ENCODE measurements around the gene ATAT1.

DNA sequence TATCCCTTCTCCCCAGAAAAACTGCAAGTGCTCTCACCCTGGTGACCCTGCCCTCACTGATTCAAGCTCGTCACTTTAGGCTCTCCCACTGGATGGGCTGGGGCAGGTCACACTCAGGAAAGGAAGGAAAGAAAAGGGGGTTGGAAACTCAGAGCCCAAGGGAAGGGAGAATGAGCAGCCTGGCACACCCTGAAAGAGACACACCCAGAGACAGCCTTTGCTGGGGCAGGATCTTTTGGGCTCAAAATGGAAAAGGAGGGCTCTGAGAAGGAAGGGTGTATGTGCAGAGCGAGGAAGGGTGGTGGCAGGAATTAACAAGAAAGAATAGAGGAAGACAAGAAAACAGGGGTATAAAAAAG lies 57.3 kb downstream of the ATAT1 start:
- TF ChIP-seq STAT6 (CRISPR knock-in tag; conservative IDR thresholded peaks at IDR 0.05; ENCODE audit: low read depth) (no peak), CTCF (IDR thresholded peaks at IDR 0.05) (no peak), CREM (CRISPR knock-in tag; IDR thresholded peaks at IDR 0.05) (no peak), ESRRA (CRISPR knock-in tag; IDR thresholded peaks at IDR 0.05; ENCODE audit: borderline replicate concordance) (no peak), NFYB (CRISPR knock-in tag; conservative IDR thresholded peaks at IDR 0.05; ENCODE audit: low read depth) (no peak), TCF7 (CRISPR knock-in tag; IDR thresholded peaks at IDR 0.05; ENCODE audit: low read depth) (no peak), FOXK1 (CRISPR knock-in tag; IDR thresholded peaks at IDR 0.05) (no peak), ATF2 (CRISPR knock-in tag; IDR thresholded peaks at IDR 0.05; ENCODE audit: borderline replicate concordance, low read depth) (no peak), HMGA2 (CRISPR knock-in tag; IDR thresholded peaks at IDR 0.05) (no peak), USF1 (CRISPR knock-in tag; IDR thresholded peaks at IDR 0.05) (no peak)
- TF ChIP-seq, protein P1, sequence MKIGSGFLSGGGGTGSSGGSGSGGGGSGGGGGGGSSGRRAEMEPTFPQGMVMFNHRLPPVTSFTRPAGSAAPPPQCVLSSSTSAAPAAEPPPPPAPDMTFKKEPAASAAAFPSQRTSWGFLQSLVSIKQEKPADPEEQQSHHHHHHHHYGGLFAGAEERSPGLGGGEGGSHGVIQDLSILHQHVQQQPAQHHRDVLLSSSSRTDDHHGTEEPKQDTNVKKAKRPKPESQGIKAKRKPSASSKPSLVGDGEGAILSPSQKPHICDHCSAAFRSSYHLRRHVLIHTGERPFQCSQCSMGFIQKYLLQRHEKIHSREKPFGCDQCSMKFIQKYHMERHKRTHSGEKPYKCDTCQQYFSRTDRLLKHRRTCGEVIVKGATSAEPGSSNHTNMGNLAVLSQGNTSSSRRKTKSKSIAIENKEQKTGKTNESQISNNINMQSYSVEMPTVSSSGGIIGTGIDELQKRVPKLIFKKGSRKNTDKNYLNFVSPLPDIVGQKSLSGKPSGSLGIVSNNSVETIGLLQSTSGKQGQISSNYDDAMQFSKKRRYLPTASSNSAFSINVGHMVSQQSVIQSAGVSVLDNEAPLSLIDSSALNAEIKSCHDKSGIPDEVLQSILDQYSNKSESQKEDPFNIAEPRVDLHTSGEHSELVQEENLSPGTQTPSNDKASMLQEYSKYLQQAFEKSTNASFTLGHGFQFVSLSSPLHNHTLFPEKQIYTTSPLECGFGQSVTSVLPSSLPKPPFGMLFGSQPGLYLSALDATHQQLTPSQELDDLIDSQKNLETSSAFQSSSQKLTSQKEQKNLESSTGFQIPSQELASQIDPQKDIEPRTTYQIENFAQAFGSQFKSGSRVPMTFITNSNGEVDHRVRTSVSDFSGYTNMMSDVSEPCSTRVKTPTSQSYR (CRISPR knock-in tag; IDR thresholded peaks at IDR 0.05), result no peak
- TF ChIP-seq, protein P2, sequence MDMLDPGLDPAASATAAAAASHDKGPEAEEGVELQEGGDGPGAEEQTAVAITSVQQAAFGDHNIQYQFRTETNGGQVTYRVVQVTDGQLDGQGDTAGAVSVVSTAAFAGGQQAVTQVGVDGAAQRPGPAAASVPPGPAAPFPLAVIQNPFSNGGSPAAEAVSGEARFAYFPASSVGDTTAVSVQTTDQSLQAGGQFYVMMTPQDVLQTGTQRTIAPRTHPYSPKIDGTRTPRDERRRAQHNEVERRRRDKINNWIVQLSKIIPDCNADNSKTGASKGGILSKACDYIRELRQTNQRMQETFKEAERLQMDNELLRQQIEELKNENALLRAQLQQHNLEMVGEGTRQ (CRISPR knock-in tag; IDR thresholded peaks at IDR 0.05), result no peak

Measured in WTC11 (cell line).